NCI-H748 (cell line): ENCODE results near the gene ERP44.
"Not testable (repeated sequence)": the region's sequence is repeated elsewhere in the genome, so short reads cannot be mapped to it uniquely, and the experiment has no call there.

ENCODE experiments used
- DNase-seq: peaks from one replicate; lab custom pipeline; 2025; ENCODE audit not compliant: unreplicated experiment; lab: John Stamatoyannopoulos, UW

ERP44 gene

GRCh38 chr9:100101608-100102007, 2.8 kb upstream of the ERP44 start:
- no peak for DNase-seq

GRCh38 chr9:100100146-100100667, 1.4 kb upstream of the ERP44 start:
- DNase-seq, result peak; percentile 5

GRCh38 chr9:100099722-100100042, 882 bp upstream of the ERP44 start:
- DNase-seq, result peak; percentile 63

DNA sequence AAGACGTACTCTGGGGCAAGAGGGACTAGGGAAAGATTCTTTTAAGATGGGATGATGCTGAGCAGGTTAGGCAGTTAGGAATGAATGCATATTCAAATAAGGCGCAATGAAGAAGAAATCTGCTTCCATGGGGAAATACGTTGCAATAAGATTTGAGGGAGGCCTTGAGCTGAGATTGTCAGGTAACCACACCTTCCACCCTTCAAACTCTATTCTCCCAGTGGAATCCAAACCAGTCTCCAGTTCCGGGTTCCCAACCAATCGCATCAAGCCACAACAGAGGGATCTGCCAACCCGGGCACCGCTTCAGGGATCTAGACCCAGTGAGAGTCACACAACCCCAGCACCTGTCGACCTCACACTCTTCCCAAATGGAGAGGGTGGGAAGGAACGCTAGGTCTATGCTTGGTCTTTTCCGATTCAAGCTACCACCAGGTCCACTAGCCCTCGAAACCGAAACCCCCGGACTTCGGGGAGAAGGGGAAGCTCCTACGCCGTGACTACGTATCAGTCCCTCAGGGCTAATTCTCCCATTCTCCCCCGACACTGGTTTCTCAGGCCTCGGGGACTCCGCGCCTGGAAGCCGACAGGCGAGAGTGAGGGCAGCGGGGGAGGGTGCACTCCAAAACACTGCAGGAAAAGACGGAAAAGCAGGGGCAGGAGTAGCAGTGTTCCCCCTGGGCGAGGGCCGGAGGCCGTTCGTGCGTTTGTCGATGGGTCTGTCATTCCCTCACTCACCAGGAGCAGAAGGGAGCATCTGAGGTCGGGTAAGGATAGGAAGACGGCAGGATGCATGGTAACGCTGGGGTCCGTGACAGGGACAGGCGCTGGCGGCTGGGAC, 534 bp downstream of the ERP44 start:
- DNase-seq, result peak; percentile 72

DNA sequence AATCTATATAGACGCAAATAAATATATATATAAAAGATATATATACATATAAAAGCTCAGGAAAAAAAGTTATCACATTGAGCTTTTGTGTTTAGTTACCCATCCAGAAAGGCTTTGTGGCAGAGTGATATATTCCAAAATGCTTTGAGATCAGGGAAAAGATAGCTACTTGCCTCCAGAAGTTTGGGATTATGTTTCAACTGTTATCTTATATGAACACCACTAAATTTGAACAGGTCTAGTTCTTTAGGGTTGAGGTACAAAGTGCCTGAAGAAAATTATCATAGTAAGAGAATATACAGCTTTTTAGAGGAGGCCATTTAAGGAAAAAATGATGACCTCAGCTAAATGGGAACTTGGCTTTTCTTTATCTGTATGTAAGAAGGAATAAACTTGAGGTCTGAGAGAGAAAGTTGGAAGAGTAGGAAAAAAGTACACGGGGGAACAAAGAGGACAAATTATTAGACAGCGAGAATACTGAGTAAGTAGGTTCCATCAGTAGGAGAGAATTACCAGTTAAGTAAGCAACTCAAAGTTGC, 2.4 kb downstream of the ERP44 start:
- no peak for DNase-seq

- not testable (repeated sequence) for DNase-seq
Observed at GRCh38 chr9:100094411-100094810, 4.4 kb downstream of the ERP44 start.

- DNase-seq, result no peak
Observed at GRCh38 chr9:100092066-100092465, 6.7 kb downstream of the ERP44 start.

DNA sequence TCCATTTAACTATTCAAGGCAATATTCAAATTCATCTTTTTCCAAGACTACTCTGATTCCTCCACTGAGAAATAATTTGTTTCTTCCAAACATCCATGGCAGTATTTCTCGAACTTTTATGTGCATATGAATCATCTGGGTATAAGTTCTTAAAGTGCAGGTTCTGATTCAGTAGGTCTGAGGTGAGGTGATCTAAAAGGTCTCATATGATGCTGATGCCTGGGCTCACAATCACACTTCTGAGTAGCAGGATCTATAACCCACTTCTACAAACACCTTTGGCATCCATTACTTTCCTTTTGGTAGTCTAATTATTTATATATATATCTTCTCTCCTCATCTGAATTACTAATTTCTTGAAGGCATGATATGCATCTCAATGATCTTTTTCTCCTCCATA, 7.2 kb downstream of the ERP44 start:
- DNase-seq, result no peak

- no peak for DNase-seq
Observed at GRCh38 chr9:100090880-100091279, 7.9 kb downstream of the ERP44 start.

DNA sequence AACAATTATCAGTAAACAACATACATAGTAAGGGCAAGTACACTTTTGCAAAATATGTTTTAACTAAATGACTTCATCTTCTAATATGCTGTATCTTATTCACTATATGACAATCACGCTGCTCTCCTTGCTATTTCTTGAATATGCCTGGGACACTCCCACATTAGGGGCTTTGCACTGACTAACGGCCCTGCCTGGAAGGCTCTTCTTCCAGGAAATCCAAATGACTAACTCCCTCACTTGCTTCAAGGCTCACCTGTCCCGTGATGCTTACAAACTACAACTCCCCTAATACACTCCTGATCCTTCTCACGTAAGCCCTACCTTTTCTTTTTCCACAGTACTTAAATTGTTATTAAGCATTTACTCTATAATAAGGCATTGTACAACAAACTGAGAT, 10.6 kb downstream of the ERP44 start:
- DNase-seq, result no peak

GRCh38 chr9:100087218-100087617, 11.6 kb downstream of the ERP44 start:
- DNase-seq, result no peak

DNA sequence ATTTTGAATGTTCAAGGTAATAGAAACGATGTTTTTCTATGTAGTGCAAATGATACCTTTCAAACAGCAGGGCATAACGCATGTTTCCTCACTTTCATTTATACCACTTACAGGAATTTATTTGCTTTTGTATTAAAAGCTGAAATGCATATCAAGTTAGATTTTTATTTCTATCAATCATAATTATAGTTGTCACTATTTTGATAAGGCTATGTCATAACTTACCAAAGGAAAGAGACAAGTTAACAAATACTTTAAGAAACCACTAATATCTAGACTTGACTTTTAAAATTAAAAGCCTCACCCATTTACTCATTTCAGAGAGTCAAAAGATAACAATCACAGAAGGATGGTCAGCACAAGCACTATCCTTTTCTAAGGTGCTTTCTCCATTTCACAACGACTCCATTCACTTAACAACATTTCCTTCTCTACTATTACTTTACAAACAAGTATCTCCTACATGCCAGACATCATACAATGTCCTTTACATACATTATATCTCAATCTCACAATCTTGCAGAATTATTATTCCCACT, 12.6 kb downstream of the ERP44 start:
- DNase-seq, result no peak

GRCh38 chr9:100084734-100085133, 14.1 kb downstream of the ERP44 start:
- DNase-seq, result no peak

GRCh38 chr9:100084128-100084453, 14.7 kb downstream of the ERP44 start:
- DNase-seq, result no peak

GRCh38 chr9:100083448-100084127, 15.2 kb downstream of the ERP44 start:
- DNase-seq, result no peak

DNA sequence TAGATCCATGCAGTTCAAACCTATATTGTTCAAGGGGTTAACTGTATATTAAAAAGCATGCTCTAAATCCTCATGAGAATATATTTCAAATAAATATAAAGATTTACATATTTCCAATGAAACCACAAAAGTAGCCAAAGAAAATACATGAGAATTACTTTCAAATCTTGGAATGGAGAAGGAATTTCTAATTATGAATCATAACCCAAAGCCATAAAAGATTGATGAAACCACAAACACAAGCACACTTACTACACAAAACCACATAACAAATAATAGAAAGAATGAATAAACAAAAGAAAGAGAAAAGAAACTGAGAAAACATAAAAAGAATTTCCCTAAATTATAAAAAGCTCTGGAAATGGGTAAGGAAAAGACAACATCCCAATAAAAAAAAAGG, 16.0 kb downstream of the ERP44 start:
- no peak for DNase-seq

- not testable (repeated sequence) for DNase-seq
Observed at GRCh38 chr9:100076256-100076655, 22.5 kb downstream of the ERP44 start.

- no peak for DNase-seq
Observed at GRCh38 chr9:100074989-100075388, 23.8 kb downstream of the ERP44 start.

DNA sequence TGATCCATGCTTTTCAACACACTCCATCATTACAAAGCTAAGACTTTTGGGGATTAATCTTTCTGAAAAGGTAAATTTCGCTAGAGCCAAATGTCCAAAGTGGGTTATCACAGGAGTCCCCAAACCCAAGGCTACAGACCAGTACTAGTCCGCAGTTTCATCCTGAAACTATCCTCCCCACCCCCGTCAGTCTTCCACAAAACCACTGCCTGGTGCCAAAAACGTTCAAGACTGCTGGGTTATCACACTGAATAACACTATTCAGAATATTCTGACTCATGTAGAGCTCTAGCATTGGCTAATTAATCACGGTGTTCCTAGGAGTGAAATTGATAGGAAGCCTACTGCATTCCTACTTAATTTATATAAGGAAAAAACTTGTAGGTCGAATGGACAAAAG, 24.7 kb downstream of the ERP44 start:
- DNase-seq, result no peak

DNA sequence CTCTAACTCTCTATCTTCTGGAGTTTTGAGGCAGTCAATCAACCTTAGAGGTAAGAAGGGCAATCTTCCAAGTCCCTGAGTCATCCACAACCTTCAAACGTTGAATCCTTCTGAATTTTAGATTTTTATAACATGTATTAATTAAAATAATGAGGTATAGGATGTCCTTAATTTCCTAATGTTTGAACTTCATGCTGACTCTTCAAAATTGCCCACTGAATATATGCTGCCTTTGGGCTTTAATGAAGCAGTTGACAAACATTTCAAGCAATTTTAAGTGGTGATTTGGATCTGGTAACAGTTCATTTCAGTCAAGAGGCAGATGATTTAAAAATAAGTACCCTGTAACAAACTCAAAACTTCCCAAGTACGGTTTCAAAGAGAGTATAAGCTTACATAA, 26.0 kb downstream of the ERP44 start:
- no peak for DNase-seq

DNA sequence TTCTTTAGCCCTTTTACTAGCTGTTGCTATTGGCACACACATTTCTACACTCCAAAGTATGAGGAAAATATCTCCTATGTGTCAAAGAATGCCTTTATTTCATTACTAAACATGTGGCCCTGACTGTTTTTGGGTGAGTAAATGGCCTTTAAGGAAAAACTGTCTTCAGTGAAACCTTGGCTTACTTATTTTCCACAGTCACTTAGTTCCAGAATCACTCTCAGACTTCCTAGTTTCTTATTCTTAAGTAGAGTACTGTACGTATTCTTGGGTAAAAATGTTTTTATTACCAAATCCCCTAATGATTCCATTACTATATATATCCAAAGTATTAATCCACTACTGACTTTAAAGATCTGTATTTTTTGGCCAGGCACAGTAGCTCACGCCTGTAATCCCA, 27.5 kb downstream of the ERP44 start:
- no peak for DNase-seq
